ENCODE data around the gene LRRC38.

Gene LRRC38

GRCh38 chr1:13549521-13549920 lies 35.7 kb upstream of the LRRC38 start:
- CTCF ChIA-PET, result no interaction called here
- POLR2A ChIA-PET, result no interaction called here
- no peak overlapping the region for H3K4me3 ChIP-seq (ENCODE audit: low read depth, low read length)
- DNase-seq (ENCODE audit: low read depth, low spot score), result no peak
- TF ChIP-seq CTCF (IDR thresholded peaks at IDR 0.05; ENCODE audit: insufficient read depth, low read length, missing control alignments), result no peak

DNA sequence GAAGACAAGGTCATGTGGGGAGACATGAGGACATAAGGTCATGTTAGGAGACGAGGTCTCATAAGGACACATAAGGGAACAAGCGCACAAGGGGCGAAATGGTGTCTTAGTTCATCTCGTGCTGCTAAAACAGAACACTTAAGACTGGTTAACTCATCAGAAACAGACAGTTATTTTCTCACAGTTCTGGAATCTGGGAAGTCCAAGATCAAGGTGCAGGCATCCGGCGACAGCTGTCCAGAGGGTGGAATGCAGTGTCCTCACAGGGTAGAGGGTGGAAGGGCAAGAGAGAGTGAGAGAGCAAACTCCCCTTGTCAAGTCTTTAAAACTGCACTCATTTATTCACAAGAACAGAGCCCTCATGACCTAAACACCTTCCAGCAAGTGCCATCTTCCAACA lies 35.2 kb upstream of the LRRC38 start:
- no peak for TF ChIP-seq CTCF (IDR thresholded peaks at IDR 0.05; ENCODE audit: insufficient read depth, low read length, missing control alignments)
- ChIA-PET CTCF (no interaction called here), POLR2A (no interaction called here)
- H3K4me3 ChIP-seq (ENCODE audit: low read depth, low read length), result no peak overlapping the region
- DNase-seq (ENCODE audit: low read depth, low spot score), result no peak

- ChIA-PET POLR2A (no interaction called here), CTCF (no interaction called here)
- TF ChIP-seq CTCF (IDR thresholded peaks at IDR 0.05; ENCODE audit: insufficient read depth, low read length, missing control alignments), result no peak
- no peak overlapping the region for H3K4me3 ChIP-seq (ENCODE audit: low read depth, low read length)
- no peak for DNase-seq (ENCODE audit: low read depth, low spot score)
Measured at GRCh38 chr1:13548281-13548680, 34.5 kb upstream of the LRRC38 start.

GRCh38 chr1:13546791-13547190 lies 33.0 kb upstream of the LRRC38 start:
- POLR2A ChIA-PET, result no interaction called here
- CTCF ChIA-PET, result no interaction called here
- no peak for TF ChIP-seq CTCF (IDR thresholded peaks at IDR 0.05; ENCODE audit: insufficient read depth, low read length, missing control alignments)

DNA sequence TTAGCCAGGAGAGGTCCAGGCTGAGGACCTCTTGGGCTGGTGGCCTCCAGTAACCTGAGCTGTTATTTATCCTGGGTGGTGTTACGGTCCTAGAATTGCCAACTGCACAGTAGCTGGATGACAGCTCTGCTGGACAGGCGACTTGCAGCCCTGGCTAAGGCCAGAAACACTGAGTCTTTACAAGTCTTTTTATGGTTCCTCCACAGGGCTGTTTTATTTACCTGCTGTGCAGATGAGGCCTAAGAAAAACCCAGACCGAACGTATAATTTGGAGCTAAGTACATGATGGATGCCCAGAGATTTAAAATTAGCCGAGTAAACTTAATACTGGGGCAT lies 30.4 kb upstream of the LRRC38 start:
- no peak for TF ChIP-seq CTCF (IDR thresholded peaks at IDR 0.05; ENCODE audit: insufficient read depth, low read length, missing control alignments)
- CTCF ChIA-PET, result no interaction called here
- DNase-seq (ENCODE audit: low read depth, low spot score), result no peak
- no peak overlapping the region for H3K4me3 ChIP-seq (ENCODE audit: low read depth, low read length)
- POLR2A ChIA-PET, result no interaction called here

More at GRCh38 chr1:13546791-13547190, 33.0 kb upstream of the LRRC38 start:
- no peak overlapping the region for H3K4me3 ChIP-seq (ENCODE audit: low read depth, low read length)
- DNase-seq (ENCODE audit: low read depth, low spot score), result no peak

- no peak overlapping the region for H3K4me3 ChIP-seq (ENCODE audit: low read depth, low read length)
- DNase-seq (ENCODE audit: low read depth, low spot score), result no peak
- ChIA-PET POLR2A (no interaction called here), CTCF (no interaction called here)
- TF ChIP-seq CTCF (IDR thresholded peaks at IDR 0.05; ENCODE audit: insufficient read depth, low read length, missing control alignments), result no peak
Measured at GRCh38 chr1:13543451-13544220, 29.8 kb upstream of the LRRC38 start.

Data from AG04449 (cell line).